GM19025 (cell line): ENCODE results near the gene CNGA4.
"Not testable (repeated sequence)": the region's sequence is repeated elsewhere in the genome, so short reads cannot be mapped to it uniquely, and the experiment has no call there.

ENCODE experiments used
- ATAC-seq: cut with Tn5 transposase; IDR thresholded peaks from one replicate; pipeline ENCODE4 v1.9.1; 2021; ENCODE audit warnings: mild to moderate bottlenecking, low read depth, moderate library complexity; ENCODE audit not compliant: unreplicated experiment

Gene CNGA4

GRCh38 chr11:6260207-6260726 lies 21.4 kb downstream of the CNGA4 start:
- no peak for ATAC-seq

GRCh38 chr11:6263662-6264061 lies 24.8 kb downstream of the CNGA4 start:
- no peak for ATAC-seq

GRCh38 chr11:6268820-6269219 lies 29.9 kb downstream of the CNGA4 start:
- no peak for ATAC-seq

- no peak for ATAC-seq
Measured at GRCh38 chr11:6269994-6270393, 31.1 kb downstream of the CNGA4 start.

GRCh38 chr11:6270584-6271246 lies 31.8 kb downstream of the CNGA4 start:
- ATAC-seq, result no peak

DNA sequence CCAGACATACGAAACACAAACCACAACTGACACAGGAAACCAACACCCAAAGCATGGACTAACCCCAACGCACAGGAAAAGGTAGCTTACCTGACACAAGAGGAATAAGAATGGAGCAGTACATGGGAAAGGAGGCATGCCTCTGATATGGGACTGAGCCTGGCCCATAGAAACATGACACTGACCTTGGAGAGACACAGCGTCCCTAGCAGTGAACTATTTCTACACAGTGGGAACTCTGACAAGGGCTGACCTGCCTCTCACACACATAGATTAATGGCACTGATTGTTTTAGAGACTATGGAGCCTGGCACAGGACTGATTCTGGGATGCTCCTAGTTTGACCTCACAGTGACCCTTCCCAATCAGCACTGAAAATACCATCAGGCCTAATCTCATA lies 32.7 kb downstream of the CNGA4 start:
- ATAC-seq, result no peak

GRCh38 chr11:6273188-6273587 lies 34.3 kb downstream of the CNGA4 start:
- no peak for ATAC-seq

DNA sequence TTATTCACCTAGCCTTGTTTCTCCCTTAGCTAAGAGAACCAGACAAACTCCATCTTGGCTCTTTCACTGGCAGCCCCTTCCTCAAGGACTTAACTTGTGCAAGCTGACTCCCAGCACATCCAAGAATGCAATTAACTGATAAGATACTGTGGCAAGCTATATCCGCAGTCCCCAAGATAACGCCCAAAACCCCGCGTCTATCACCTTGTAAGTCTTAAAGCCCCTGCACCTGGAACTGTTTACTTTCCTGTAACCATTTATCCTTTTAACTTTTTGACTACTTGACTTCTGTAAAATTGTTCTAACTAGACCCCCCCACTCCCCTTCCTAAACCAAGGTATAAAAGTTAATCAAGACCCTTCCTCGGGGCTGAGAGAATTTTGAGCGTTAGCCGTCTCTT lies 41.9 kb downstream of the CNGA4 start:
- not testable (repeated sequence) for ATAC-seq

- ATAC-seq, result no peak
Measured at GRCh38 chr11:6283453-6284023, 44.6 kb downstream of the CNGA4 start.

DNA sequence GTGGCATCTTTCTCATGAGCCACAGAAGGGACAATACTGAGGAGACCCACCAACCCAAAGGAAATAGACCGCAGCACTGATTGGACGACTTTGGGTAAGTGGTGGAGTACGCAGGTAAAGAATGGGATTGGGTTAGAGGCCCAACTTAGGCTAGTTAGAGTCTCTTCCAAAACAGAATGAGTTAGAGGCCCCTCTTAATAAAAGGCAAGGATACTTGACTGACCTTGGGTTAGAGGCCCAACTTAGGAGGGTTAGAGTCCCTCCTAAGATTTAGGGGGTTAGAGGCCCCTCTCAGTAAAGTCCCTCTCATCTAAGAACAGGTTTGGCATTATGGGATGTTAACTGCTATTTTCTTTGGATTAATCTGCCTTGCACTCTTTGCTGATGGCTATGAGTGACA lies 45.4 kb downstream of the CNGA4 start:
- no peak for ATAC-seq

DNA sequence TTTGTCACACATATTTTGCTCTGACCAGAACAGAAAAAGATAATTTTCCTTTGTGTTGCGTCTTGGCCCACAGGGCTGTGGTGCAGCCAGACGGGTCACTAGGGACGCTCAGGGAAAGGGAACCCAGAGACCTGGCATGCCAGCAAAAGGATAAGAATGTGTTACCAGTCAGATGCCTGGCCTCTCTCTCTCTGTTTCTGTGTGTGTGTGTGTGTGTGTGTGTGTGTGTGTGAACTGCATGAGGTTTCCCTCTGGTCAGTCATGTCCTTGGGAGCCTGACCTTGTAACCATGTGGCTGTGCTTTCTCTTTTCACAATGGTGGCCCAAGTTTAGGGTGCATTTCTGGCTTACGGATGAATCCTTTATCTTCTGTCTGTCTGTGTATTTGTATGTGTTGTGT lies 46.1 kb downstream of the CNGA4 start:
- no peak for ATAC-seq
